RWPE2 (cell line): Measurements from ENCODE around the gene VPS41.

Experiments used
- ATAC-seq: fragments of 200-7000 bp; cut with Tn5 transposase; 3 replicates; pipeline ENCODE4 v1.9.1; 2021; ENCODE audit warnings: low read depth
- DNase-seq: peaks from one replicate; pipeline ENCODE4 v3.0.0-alpha.2; 2020; ENCODE audit warnings: low spot score
- H3K27ac ChIP-seq: fragments of 450-650 bp; 2 replicates; pipeline ENCODE4 v1.5.1; 2017; ENCODE audit warnings: mild to moderate bottlenecking; ENCODE audit not compliant: poor library complexity, severe bottlenecking
- H3K27me3 ChIP-seq: fragments of 250-450 bp; sonication (Bioruptor Pico); 2 replicates; pipeline ENCODE4 v1.5.1; 2021; ENCODE audit warnings: mild to moderate bottlenecking, moderate library complexity; ENCODE audit not compliant: insufficient read depth, poor library complexity, severe bottlenecking
- H3K36me3 ChIP-seq: fragments of 250-450 bp; sonication (Bioruptor Pico); 2 replicates; pipeline ENCODE4 v1.5.1; 2020; ENCODE audit warnings: low read depth, mild to moderate bottlenecking, moderate library complexity
- H3K4me1 ChIP-seq: fragments of 250-450 bp; sonication (Bioruptor Pico); 2 replicates; pipeline ENCODE4 v1.5.1; 2021; ENCODE audit warnings: mild to moderate bottlenecking, moderate library complexity; ENCODE audit not compliant: insufficient read depth, poor library complexity, severe bottlenecking
- H3K4me3 ChIP-seq: fragments of 250-450 bp; sonication (Bioruptor Pico); 2 replicates; pipeline ENCODE4 v1.5.1; 2021; ENCODE audit warnings: mild to moderate bottlenecking, moderate library complexity; ENCODE audit not compliant: severe bottlenecking
- H3K9me3 ChIP-seq: fragments of 250-450 bp; sonication (Bioruptor Pico); 2 replicates; pipeline ENCODE4 v1.5.1; 2021; ENCODE audit warnings: mild to moderate bottlenecking, moderate library complexity; ENCODE audit not compliant: severe bottlenecking
- CTCF ChIP-seq: fragments of 450-650 bp; IDR thresholded peaks from one replicate; pipeline ENCODE4 v1.5.1; 2017; ENCODE audit warnings: mild to moderate bottlenecking, moderate library complexity; ENCODE audit not compliant: poor library complexity, severe bottlenecking

VPS41 gene

GRCh38 chr7:38929460-38930171, 20.6 kb upstream of the VPS41 start:
- Histone ChIP-seq H3K4me3 (no peak overlapping the region), H3K27ac (no peak overlapping the region), H3K27me3 (no peaks in the 10 kb centered on the region), H3K36me3 (no peaks in the 10 kb centered on the region), H3K9me3 (no peaks in the 10 kb centered on the region), H3K4me1 (no peaks in the 10 kb centered on the region)
- DNase-seq (no peak), ATAC-seq (no peak)
- TF ChIP-seq CTCF: no peak

GRCh38 chr7:38928506-38928905, 19.5 kb upstream of the VPS41 start:
- Histone ChIP-seq H3K27ac (no peak overlapping the region), H3K9me3 (no peaks in the 10 kb centered on the region), H3K4me3 (no peak overlapping the region), H3K36me3 (no peaks in the 10 kb centered on the region), H3K4me1 (no peaks in the 10 kb centered on the region), H3K27me3 (no peaks in the 10 kb centered on the region)
- ATAC-seq (no peak), DNase-seq (no peak)
- no peak for TF ChIP-seq CTCF

GRCh38 chr7:38927751-38928150, 18.8 kb upstream of the VPS41 start:
- Histone ChIP-seq H3K4me1 (no peaks in the 10 kb centered on the region), H3K36me3 (no peaks in the 10 kb centered on the region), H3K27ac (no peak overlapping the region), H3K27me3 (no peaks in the 10 kb centered on the region), H3K4me3 (no peak overlapping the region), H3K9me3 (no peaks in the 10 kb centered on the region)
- DNase-seq: no peak
- TF ChIP-seq CTCF: no peak
- no peak for ATAC-seq

- Histone ChIP-seq H3K27me3 (no peaks in the 10 kb centered on the region), H3K9me3 (no peaks in the 10 kb centered on the region), H3K4me1 (no peaks in the 10 kb centered on the region), H3K27ac (no peak overlapping the region), H3K4me3 (no peak overlapping the region), H3K36me3 (no peaks in the 10 kb centered on the region)
- no peak for ATAC-seq
- no peak for DNase-seq
- no peak for TF ChIP-seq CTCF
Measured at GRCh38 chr7:38920731-38921130, 11.7 kb upstream of the VPS41 start.

GRCh38 chr7:38916396-38916795, 7.4 kb upstream of the VPS41 start:
- Histone ChIP-seq H3K36me3 (no peaks in the 10 kb centered on the region), H3K4me1 (no peaks in the 10 kb centered on the region), H3K27ac (no peak overlapping the region), H3K9me3 (no peaks in the 10 kb centered on the region), H3K27me3 (no peaks in the 10 kb centered on the region), H3K4me3 (no peak overlapping the region)
- TF ChIP-seq CTCF: no peak
- DNase-seq (no peak), ATAC-seq (no peak)
